ENCODE measurements around the gene ADARB1.

ADARB1 gene

GRCh38 chr21:45169001-45169400 lies 94.6 kb downstream of the ADARB1 start:
- Histone ChIP-seq H3K27ac (no peak overlapping the region), H3K4me1 (no peaks in the 10 kb centered on the region), H3K4me3 (ENCODE audit: low read depth, low read length) (no peak overlapping the region), H3K4me2 (ENCODE audit: low read length) (no peak overlapping the region), H3K36me3 (ENCODE audit: control insufficient read depth, insufficient read depth, low read length) (no peaks in the 10 kb centered on the region), H3K79me2 (no peaks in the 10 kb centered on the region), H2AFZ (no peak overlapping the region), H3K9me3 (ENCODE audit: control insufficient read depth, low read length) (no peaks in the 10 kb centered on the region), H3K27me3 (ENCODE audit: control insufficient read depth, insufficient read depth, low read length) (no peaks in the 10 kb centered on the region), H3K9ac (no peak overlapping the region)
- no peak for TF ChIP-seq CTCF (IDR thresholded peaks at IDR 0.05)

GRCh38 chr21:45169682-45170081 lies 95.3 kb downstream of the ADARB1 start:
- no peaks in the 10 kb centered on the region for H3K36me3 ChIP-seq (ENCODE audit: control insufficient read depth, insufficient read depth, low read length)
- H3K9ac ChIP-seq: no peak overlapping the region
- no peaks in the 10 kb centered on the region for H3K27me3 ChIP-seq (ENCODE audit: control insufficient read depth, insufficient read depth, low read length)
- H3K4me3 ChIP-seq (ENCODE audit: low read depth, low read length): no peak overlapping the region
- no peak overlapping the region for H2AFZ ChIP-seq
- no peaks in the 10 kb centered on the region for H3K4me1 ChIP-seq
- no peak overlapping the region for H3K27ac ChIP-seq
- H3K9me3 ChIP-seq (ENCODE audit: control insufficient read depth, low read length): no peaks in the 10 kb centered on the region
- no peak overlapping the region for H3K4me2 ChIP-seq (ENCODE audit: low read length)
- no peaks in the 10 kb centered on the region for H3K79me2 ChIP-seq
- no peak for TF ChIP-seq CTCF (IDR thresholded peaks at IDR 0.05)

- no peak overlapping the region for H3K4me2 ChIP-seq (ENCODE audit: low read length)
- H3K4me1 ChIP-seq: no peaks in the 10 kb centered on the region
- H3K79me2 ChIP-seq: no peaks in the 10 kb centered on the region
- no peak overlapping the region for H3K9ac ChIP-seq
- no peak overlapping the region for H2AFZ ChIP-seq
- H3K36me3 ChIP-seq (ENCODE audit: control insufficient read depth, insufficient read depth, low read length): no peaks in the 10 kb centered on the region
- no peak for TF ChIP-seq CTCF (IDR thresholded peaks at IDR 0.05)
- no peaks in the 10 kb centered on the region for H3K9me3 ChIP-seq (ENCODE audit: control insufficient read depth, low read length)
- no peaks in the 10 kb centered on the region for H3K27me3 ChIP-seq (ENCODE audit: control insufficient read depth, insufficient read depth, low read length)
- no peak overlapping the region for H3K4me3 ChIP-seq (ENCODE audit: low read depth, low read length)
- no peak overlapping the region for H3K27ac ChIP-seq
Measured at GRCh38 chr21:45170987-45171386, 96.6 kb downstream of the ADARB1 start.

DNA sequence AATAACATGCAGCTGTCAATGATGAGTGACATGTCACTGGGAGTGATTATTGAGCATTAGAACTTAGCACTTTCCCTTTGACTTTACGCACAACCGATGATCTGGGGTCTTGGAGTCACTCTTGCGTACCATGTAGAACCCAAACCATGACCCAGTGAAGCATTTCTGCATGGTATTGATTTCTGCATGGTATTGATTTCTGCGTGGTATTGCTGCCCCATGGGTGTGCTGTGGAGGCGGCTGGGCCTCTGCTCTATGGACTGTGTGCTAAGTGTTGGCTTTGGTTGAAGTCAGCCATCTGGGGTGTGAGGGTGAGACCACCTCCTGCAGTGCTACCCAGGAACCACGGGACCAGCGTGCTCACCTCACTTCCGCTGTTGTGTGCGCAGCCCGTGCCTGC lies 98.0 kb downstream of the ADARB1 start:
- no peaks in the 10 kb centered on the region for H3K27me3 ChIP-seq (ENCODE audit: control insufficient read depth, insufficient read depth, low read length)
- H3K4me2 ChIP-seq (ENCODE audit: low read length): no peak overlapping the region
- no peaks in the 10 kb centered on the region for H3K9me3 ChIP-seq (ENCODE audit: control insufficient read depth, low read length)
- no peak overlapping the region for H3K27ac ChIP-seq
- H3K4me1 ChIP-seq: no peaks in the 10 kb centered on the region
- no peaks in the 10 kb centered on the region for H3K36me3 ChIP-seq (ENCODE audit: control insufficient read depth, insufficient read depth, low read length)
- TF ChIP-seq CTCF (IDR thresholded peaks at IDR 0.05): no peak
- H3K79me2 ChIP-seq: no peaks in the 10 kb centered on the region
- H2AFZ ChIP-seq: no peak overlapping the region
- H3K4me3 ChIP-seq (ENCODE audit: low read depth, low read length): no peak overlapping the region
- H3K9ac ChIP-seq: no peak overlapping the region

GRCh38 chr21:45175326-45176095 lies 101.1 kb downstream of the ADARB1 start:
- Histone ChIP-seq H3K27ac (no peak overlapping the region), H2AFZ (no peak overlapping the region), H3K9ac (no peak overlapping the region), H3K4me3 (ENCODE audit: low read depth, low read length) (no peak overlapping the region), H3K9me3 (ENCODE audit: control insufficient read depth, low read length) (no peaks in the 10 kb centered on the region), H3K4me2 (ENCODE audit: low read length) (no peak overlapping the region), H3K4me1 (no peaks in the 10 kb centered on the region), H3K27me3 (ENCODE audit: control insufficient read depth, insufficient read depth, low read length) (no peaks in the 10 kb centered on the region), H3K79me2 (no peaks in the 10 kb centered on the region), H3K36me3 (ENCODE audit: control insufficient read depth, insufficient read depth, low read length) (no peaks in the 10 kb centered on the region)
- no peak for TF ChIP-seq CTCF (IDR thresholded peaks at IDR 0.05)
